ENCODE data around the gene SPEG.

DNA sequence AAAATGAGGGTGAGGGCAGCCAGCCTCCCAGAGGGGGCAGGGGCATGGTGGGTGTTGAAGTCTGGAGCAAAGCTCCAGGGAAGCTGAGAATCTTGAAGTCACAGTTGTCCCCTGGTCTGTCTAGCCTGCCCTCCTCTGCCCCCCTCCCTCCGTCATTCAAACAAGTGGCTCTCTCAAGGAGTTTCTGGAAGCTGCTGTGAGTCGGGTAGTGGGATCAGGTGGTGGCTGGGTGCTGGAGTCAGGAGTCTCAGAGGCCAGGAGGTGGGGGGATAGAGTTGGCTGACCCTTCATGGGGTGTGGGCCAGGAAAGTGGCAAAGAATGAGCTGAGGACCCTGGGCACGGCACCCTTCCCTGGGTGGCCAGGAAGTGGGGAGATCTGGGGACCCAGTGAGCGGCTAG, 79.1 kb downstream of the SPEG start:
- no peak for TF ChIP-seq POLR2A (IDR thresholded peaks at IDR 0.05)
- TF ChIP-seq, protein P1, sequence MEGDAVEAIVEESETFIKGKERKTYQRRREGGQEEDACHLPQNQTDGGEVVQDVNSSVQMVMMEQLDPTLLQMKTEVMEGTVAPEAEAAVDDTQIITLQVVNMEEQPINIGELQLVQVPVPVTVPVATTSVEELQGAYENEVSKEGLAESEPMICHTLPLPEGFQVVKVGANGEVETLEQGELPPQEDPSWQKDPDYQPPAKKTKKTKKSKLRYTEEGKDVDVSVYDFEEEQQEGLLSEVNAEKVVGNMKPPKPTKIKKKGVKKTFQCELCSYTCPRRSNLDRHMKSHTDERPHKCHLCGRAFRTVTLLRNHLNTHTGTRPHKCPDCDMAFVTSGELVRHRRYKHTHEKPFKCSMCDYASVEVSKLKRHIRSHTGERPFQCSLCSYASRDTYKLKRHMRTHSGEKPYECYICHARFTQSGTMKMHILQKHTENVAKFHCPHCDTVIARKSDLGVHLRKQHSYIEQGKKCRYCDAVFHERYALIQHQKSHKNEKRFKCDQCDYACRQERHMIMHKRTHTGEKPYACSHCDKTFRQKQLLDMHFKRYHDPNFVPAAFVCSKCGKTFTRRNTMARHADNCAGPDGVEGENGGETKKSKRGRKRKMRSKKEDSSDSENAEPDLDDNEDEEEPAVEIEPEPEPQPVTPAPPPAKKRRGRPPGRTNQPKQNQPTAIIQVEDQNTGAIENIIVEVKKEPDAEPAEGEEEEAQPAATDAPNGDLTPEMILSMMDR (IDR thresholded peaks at IDR 0.05): no peak
